ENCODE results near the gene MCUB.

MCUB gene

DNA sequence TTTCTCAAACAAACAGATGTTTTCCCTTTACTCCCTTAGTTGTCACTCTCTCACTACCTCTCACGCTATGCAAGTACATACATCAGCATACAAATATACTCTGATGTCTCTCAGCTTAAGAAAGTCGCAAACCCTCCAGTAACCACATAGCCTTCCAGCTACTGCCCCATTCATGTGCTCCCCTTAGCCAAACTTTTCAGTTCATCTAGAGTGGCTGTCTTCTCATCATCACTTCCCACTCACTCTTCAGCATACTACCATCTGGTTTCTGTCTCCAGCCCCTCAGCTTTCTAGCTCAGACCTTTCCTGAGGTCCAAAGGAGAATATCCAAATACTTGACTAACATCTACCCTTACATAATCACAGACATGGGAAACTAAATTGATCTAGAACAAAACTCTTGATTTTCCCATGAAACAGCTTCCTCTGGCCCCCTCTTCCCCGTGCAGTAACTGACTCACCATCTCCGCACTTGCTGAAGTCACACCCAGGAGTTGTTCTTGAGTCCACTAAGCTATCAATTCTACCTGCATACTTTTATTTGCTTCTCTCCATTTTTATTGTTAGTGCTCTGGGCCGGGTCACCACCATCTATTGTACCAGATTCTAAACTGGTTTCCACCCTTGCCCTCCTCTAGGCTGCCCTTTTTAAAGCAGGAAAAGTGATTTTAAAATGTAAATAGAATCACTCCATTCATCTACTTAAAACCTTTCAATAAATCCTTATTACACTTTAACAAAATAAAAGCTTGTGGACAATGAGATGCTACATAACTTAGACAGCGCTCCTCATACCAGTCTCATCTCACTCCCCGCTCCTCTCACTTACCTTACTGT, 86.0 kb downstream of the MCUB start:
- DNase-seq (ENCODE audit: low read depth) = no peak
- no peak overlapping the region for H3K4me3 ChIP-seq (ENCODE audit: control insufficient read depth, low read depth, low read length)
- TF ChIP-seq, protein P1, sequence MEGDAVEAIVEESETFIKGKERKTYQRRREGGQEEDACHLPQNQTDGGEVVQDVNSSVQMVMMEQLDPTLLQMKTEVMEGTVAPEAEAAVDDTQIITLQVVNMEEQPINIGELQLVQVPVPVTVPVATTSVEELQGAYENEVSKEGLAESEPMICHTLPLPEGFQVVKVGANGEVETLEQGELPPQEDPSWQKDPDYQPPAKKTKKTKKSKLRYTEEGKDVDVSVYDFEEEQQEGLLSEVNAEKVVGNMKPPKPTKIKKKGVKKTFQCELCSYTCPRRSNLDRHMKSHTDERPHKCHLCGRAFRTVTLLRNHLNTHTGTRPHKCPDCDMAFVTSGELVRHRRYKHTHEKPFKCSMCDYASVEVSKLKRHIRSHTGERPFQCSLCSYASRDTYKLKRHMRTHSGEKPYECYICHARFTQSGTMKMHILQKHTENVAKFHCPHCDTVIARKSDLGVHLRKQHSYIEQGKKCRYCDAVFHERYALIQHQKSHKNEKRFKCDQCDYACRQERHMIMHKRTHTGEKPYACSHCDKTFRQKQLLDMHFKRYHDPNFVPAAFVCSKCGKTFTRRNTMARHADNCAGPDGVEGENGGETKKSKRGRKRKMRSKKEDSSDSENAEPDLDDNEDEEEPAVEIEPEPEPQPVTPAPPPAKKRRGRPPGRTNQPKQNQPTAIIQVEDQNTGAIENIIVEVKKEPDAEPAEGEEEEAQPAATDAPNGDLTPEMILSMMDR (IDR thresholded peaks at IDR 0.05; ENCODE audit: control insufficient read depth, insufficient read depth, low read depth, low read length, missing control alignments) = no peak

DNA sequence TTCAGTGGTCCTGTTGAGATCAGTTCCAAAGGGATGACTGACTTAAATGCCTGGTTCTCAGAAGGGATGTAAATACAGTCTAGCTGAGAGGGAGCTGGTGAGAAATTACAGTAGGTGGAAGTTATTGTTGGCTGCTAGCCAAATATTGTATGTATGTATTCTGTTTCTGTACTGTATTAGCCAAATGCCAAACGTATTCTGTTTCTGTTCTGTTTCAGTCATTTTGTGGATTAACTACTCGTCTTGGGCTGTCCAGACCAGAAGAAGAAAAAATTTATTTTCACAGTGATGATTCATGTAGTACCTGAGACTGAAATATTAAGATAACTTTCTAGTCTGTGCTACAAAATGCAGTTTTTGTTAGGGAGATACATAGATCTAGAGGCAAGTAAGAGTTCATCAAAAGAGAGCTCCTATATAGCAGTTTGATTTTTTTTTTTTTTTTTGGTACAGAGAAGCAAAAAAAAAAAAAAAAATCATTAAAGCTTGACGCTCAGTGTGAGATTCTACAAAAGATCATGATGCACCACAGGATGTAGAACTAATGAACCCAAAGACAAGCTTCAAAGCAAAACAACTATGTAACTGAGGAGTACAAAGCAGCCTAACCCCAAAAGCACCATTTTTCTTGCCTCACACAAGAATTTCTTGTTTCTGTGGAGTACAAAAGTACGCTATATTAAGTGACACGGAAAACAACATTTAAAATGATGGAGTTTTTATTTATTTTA, 88.4 kb downstream of the MCUB start:
- DNase-seq (ENCODE audit: low read depth) = no peak
- TF ChIP-seq, protein P1 (IDR thresholded peaks at IDR 0.05; ENCODE audit: control insufficient read depth, insufficient read depth, low read depth, low read length, missing control alignments) = no peak
- H3K4me3 ChIP-seq (ENCODE audit: control insufficient read depth, low read depth, low read length) = no peak overlapping the region

DNA sequence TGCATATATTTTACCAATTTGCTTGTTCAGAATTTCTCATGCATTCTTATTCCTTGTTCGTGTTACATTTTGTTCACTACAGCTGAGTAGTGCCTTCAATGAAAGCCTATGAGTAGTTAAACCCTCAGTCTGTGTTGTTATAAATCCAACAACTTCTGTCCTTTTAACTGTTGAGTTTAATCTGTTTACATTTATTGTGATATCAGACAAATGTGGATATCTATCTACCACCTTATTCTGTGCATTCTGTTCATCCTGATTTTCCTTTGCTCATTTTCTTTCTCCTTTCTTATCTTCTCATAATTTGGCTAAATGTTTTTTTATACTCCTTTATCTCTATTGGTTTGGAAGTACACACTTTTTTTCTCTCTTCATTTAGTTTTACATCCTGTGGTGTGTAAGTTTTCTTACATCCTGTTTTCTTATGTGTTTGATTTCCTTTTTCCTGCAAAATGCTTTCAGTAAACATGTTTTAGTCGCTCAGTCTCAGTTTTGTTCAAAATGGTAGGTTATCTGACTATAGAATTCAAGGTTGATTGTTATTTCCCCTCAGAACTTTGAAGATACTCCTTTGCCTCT, 89.0 kb downstream of the MCUB start:
- TF ChIP-seq, protein P1 (IDR thresholded peaks at IDR 0.05; ENCODE audit: control insufficient read depth, insufficient read depth, low read depth, low read length, missing control alignments) = no peak
- no peak for DNase-seq (ENCODE audit: low read depth)

DNA sequence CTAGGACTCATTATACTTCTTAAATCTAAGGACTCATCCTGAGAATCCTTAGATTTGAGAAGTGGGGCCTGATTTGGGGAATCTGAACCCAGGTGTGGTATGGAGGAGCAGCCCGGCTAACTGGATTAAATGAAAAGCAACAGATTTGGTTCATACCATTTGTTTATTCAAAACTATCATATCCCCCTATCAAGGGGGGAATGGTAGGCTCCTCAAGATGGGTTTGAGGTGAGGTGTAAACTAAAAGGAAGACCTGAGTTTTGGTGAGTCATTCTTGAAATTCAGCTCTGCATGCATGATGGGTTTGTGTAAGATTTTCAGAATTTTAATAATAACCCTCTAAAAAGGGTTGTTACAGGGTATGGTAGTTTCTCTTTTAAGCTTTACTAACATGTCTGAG, 89.8 kb downstream of the MCUB start:
- H3K4me3 ChIP-seq (ENCODE audit: control insufficient read depth, low read depth, low read length) = no peak overlapping the region
- DNase-seq (ENCODE audit: low read depth) = no peak
- TF ChIP-seq, protein P1 (IDR thresholded peaks at IDR 0.05; ENCODE audit: control insufficient read depth, insufficient read depth, low read depth, low read length, missing control alignments) = no peak

More for the DNA sequence above, 89.0 kb downstream of the MCUB start:
- H3K4me3 ChIP-seq (ENCODE audit: control insufficient read depth, low read depth, low read length) = no peak overlapping the region

DNA sequence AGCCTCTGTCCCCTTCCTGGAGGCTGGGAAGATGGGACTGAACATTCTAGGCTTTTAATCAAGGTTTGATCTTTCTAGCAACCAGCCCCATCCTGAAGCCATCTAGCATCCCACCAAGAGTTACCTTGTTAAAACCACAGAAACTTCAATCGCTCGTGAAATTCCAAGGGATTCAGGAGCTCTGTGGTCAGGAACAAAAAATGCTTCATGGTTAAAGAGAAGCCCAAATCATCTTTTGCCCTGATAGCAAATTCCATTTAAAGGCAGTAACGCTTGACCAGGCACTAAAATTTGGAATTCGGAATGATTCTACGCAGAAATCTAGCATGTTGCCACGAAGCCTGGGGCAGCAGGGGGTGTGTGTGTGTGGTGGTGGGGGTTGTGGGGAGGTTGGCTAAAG, 95.3 kb downstream of the MCUB start:
- no peak overlapping the region for H3K4me3 ChIP-seq (ENCODE audit: control insufficient read depth, low read depth, low read length)
- TF ChIP-seq, protein P1 (IDR thresholded peaks at IDR 0.05; ENCODE audit: control insufficient read depth, insufficient read depth, low read depth, low read length, missing control alignments) = no peak
- DNase-seq (ENCODE audit: low read depth) = no peak

DNA sequence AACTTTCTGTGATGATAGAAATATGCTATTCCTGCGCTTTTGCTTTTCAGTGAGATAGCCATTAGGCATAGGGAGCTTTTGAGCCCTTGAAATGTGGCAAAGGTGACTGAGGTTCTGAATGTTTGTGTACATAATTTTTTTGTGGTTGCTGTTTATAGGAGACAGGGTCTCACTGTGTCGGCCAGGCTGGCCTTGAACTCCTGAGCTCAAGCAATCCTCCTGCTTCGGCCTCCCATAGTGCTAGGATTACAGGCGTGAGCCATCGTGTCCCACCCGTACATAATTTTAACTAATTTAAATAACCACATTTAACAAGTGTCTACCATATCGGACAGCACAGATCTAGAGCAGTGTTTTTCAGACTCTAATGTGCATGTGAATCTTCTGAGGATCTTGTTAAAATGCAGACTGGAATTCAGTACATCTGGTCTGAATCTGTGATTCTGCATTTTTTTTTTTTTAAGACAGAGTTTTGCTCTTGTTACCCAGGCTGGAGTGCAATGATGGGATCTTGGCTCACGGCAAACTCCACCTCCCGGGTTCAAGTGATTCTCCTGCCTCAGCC, 97.9 kb downstream of the MCUB start:
- no peak for DNase-seq (ENCODE audit: low read depth)
- no peak overlapping the region for H3K4me3 ChIP-seq (ENCODE audit: control insufficient read depth, low read depth, low read length)
- TF ChIP-seq, protein P1 (IDR thresholded peaks at IDR 0.05; ENCODE audit: control insufficient read depth, insufficient read depth, low read depth, low read length, missing control alignments) = no peak
